HUES6 (cell line): ENCODE results near the gene STUB1.

Experiments
- H3K27ac ChIP-seq: 2 replicates; pipeline ENCODE4 v1.7.0; 2013; ENCODE audit warnings: low read depth, mild to moderate bottlenecking, low read length, inconsistent platforms
- H3K27me3 ChIP-seq: 2 replicates; pipeline ENCODE4 v1.6.1; 2013; ENCODE audit warnings: low read length; ENCODE audit not compliant: control insufficient read depth, insufficient read depth
- H3K36me3 ChIP-seq: 2 replicates; pipeline ENCODE4 v1.6.1; 2013; ENCODE audit warnings: low read length; ENCODE audit not compliant: control insufficient read depth, insufficient read depth
- H3K4me1 ChIP-seq: 2 replicates; pipeline ENCODE4 v1.6.1; 2013; ENCODE audit warnings: low read length; ENCODE audit not compliant: control insufficient read depth, insufficient read depth
- H3K4me3 ChIP-seq: 2 replicates; pipeline ENCODE4 v1.5.1; 2013; ENCODE audit warnings: low read depth, low read length
- H3K9ac ChIP-seq: one replicate; pipeline ENCODE4 v1.6.1; 2013; ENCODE audit warnings: mild to moderate bottlenecking, low read length
- H3K9me3 ChIP-seq: 2 replicates; pipeline ENCODE4 v1.6.1; 2013; ENCODE audit warnings: low read depth, low read length; ENCODE audit not compliant: control insufficient read depth, insufficient read depth

Gene STUB1

GRCh38 chr16:703406-703805 lies 23.2 kb downstream of the STUB1 start:
- Histone ChIP-seq H3K9ac (no peak overlapping the region), H3K4me3 (no peak overlapping the region), H3K9me3 (no peaks in the 10 kb centered on the region), H3K27me3 (peaks cover 96% of the 10 kb centered on the region), H3K27ac (no peak overlapping the region), H3K4me1 (peaks cover 5% of the 10 kb centered on the region; the same call in 1 of the 2 replicates), H3K36me3 (no peaks in the 10 kb centered on the region)

- H3K27me3 ChIP-seq: peaks cover 97% of the 10 kb centered on the region
- no peaks in the 10 kb centered on the region for H3K36me3 ChIP-seq
- no peak overlapping the region for H3K9ac ChIP-seq
- no peak overlapping the region for H3K27ac ChIP-seq
- no peak overlapping the region for H3K4me3 ChIP-seq
- peaks cover 5% of the 10 kb centered on the region; the same call in 1 of the 2 replicates for H3K4me1 ChIP-seq
- H3K9me3 ChIP-seq: no peaks in the 10 kb centered on the region
Observed at GRCh38 chr16:704047-704446, 23.8 kb downstream of the STUB1 start.

- peak overlapping the region; percentile 44 for H3K4me3 ChIP-seq
- H3K4me1 ChIP-seq: peaks cover 6% of the 10 kb centered on the region
- peaks cover 97% of the 10 kb centered on the region for H3K27me3 ChIP-seq
- no peak overlapping the region for H3K27ac ChIP-seq
- no peak overlapping the region for H3K9ac ChIP-seq
- no peaks in the 10 kb centered on the region for H3K36me3 ChIP-seq
- no peaks in the 10 kb centered on the region for H3K9me3 ChIP-seq
Observed at GRCh38 chr16:704552-705380, 24.6 kb downstream of the STUB1 start.

GRCh38 chr16:705431-706188 lies 25.4 kb downstream of the STUB1 start, which contains the start of gene FBXL16:
Gene FBXL16 (minus strand): TSS chr16:705801. CDS start chr16:697405, 8,396 bp downstream.
- no peak within 1 kb of the TSS for H3K27ac ChIP-seq
- no peaks in the 10 kb centered on the region for H3K9me3 ChIP-seq
- no peaks in the 10 kb centered on the region for H3K36me3 ChIP-seq
- H3K9ac ChIP-seq: no peak within 1 kb of the TSS
- peak within 1 kb of the TSS; percentile 64 for H3K4me3 ChIP-seq
- H3K27me3 ChIP-seq: peaks cover 97% of the 10 kb centered on the region
- peaks cover 10% of the 10 kb centered on the region for H3K4me1 ChIP-seq

GRCh38 chr16:706189-707061 lies 26.2 kb downstream of the STUB1 start:
- H3K36me3 ChIP-seq: no peaks in the 10 kb centered on the region
- peak overlapping the region; percentile 64 for H3K4me3 ChIP-seq
- peaks cover 94% of the 10 kb centered on the region for H3K27me3 ChIP-seq
- no peak overlapping the region for H3K27ac ChIP-seq
- peaks cover 5% of the 10 kb centered on the region; the same call in 1 of the 2 replicates for H3K4me1 ChIP-seq
- no peaks in the 10 kb centered on the region for H3K9me3 ChIP-seq
- no peak overlapping the region for H3K9ac ChIP-seq

GRCh38 chr16:707062-707538 lies 26.9 kb downstream of the STUB1 start:
- Histone ChIP-seq H3K4me3 (peak overlapping the region; percentile 64), H3K36me3 (no peaks in the 10 kb centered on the region), H3K27ac (no peak overlapping the region), H3K27me3 (peaks cover 87% of the 10 kb centered on the region), H3K4me1 (peaks cover 5% of the 10 kb centered on the region; the same call in 1 of the 2 replicates), H3K9me3 (no peaks in the 10 kb centered on the region), H3K9ac (no peak overlapping the region)

- H3K27me3 ChIP-seq: peaks cover 78% of the 10 kb centered on the region
- H3K4me1 ChIP-seq: peaks cover 5% of the 10 kb centered on the region; the same call in 1 of the 2 replicates
- no peak overlapping the region for H3K4me3 ChIP-seq
- H3K36me3 ChIP-seq: no peaks in the 10 kb centered on the region
- no peaks in the 10 kb centered on the region for H3K9me3 ChIP-seq
- H3K27ac ChIP-seq: no peak overlapping the region
- no peak overlapping the region for H3K9ac ChIP-seq
Observed at GRCh38 chr16:708019-708418, 27.8 kb downstream of the STUB1 start.

- no peak overlapping the region for H3K4me3 ChIP-seq
- H3K9ac ChIP-seq: no peak overlapping the region
- no peak overlapping the region for H3K27ac ChIP-seq
- no peaks in the 10 kb centered on the region for H3K9me3 ChIP-seq
- H3K36me3 ChIP-seq: no peaks in the 10 kb centered on the region
- peaks cover 5% of the 10 kb centered on the region; the same call in 1 of the 2 replicates for H3K4me1 ChIP-seq
- peaks cover 71% of the 10 kb centered on the region for H3K27me3 ChIP-seq
Observed at GRCh38 chr16:708959-709358, 28.7 kb downstream of the STUB1 start.

GRCh38 chr16:709566-710499 lies 29.6 kb downstream of the STUB1 start:
- H3K27me3 ChIP-seq: peaks cover 62% of the 10 kb centered on the region

More at GRCh38 chr16:709566-710499, 29.6 kb downstream of the STUB1 start:
- H3K27ac ChIP-seq: no peak overlapping the region
- no peak overlapping the region for H3K4me3 ChIP-seq
- H3K9me3 ChIP-seq: no peaks in the 10 kb centered on the region
- peaks cover 12% of the 10 kb centered on the region; the same call in 1 of the 2 replicates for H3K4me1 ChIP-seq
- H3K36me3 ChIP-seq: no peaks in the 10 kb centered on the region
- H3K9ac ChIP-seq: no peak overlapping the region
